Amniotic stem cell (primary cell): ENCODE results near the gene TFAP2A.

ENCODE experiments used
- DNase-seq: peaks from one replicate; lab custom pipeline; 2025; lab: John Stamatoyannopoulos, UW

The TFAP2A gene

GRCh38 chr6:10382728-10383330 lies 32.0 kb downstream of the TFAP2A start:
- DNase-seq, result no peak

- DNase-seq, result no peak
These were observed 32.6 kb downstream of the TFAP2A start for GRCh38 chr6:10382322-10382721.

GRCh38 chr6:10381830-10382208 lies 33.1 kb downstream of the TFAP2A start:
- DNase-seq, result no peak

GRCh38 chr6:10381133-10381829 lies 33.6 kb downstream of the TFAP2A start:
- DNase-seq, result no peak

- no peak for DNase-seq
These were observed 39.4 kb downstream of the TFAP2A start for GRCh38 chr6:10375391-10375969.

- DNase-seq, result no peak
These were observed 41.1 kb downstream of the TFAP2A start for GRCh38 chr6:10373642-10374359.

- DNase-seq, result no peak
These were observed 45.0 kb downstream of the TFAP2A start for GRCh38 chr6:10369896-10370295.

- DNase-seq, result no peak
These were observed 46.0 kb downstream of the TFAP2A start for GRCh38 chr6:10368861-10369260.

- no peak for DNase-seq
These were observed 51.0 kb downstream of the TFAP2A start for GRCh38 chr6:10363911-10364310.

GRCh38 chr6:10362300-10362699 lies 52.6 kb downstream of the TFAP2A start:
- no peak for DNase-seq

- no peak for DNase-seq
These were observed 53.4 kb downstream of the TFAP2A start for GRCh38 chr6:10361428-10361827.

GRCh38 chr6:10359581-10359980 lies 55.3 kb downstream of the TFAP2A start:
- no peak for DNase-seq

GRCh38 chr6:10355115-10355702 lies 59.7 kb downstream of the TFAP2A start:
- no peak for DNase-seq

- no peak for DNase-seq
These were observed 63.1 kb downstream of the TFAP2A start for GRCh38 chr6:10351791-10352190.

- no peak for DNase-seq
These were observed 64.2 kb downstream of the TFAP2A start for GRCh38 chr6:10350720-10351119.

- DNase-seq, result peak; percentile 27
These were observed 67.1 kb downstream of the TFAP2A start for GRCh38 chr6:10347561-10348327.
